Mesothelial cell of epicardium (in vitro differentiated cells): ENCODE measurements around the gene IGF2. TPM values are rescaled to one million over a fixed set of nuclear protein-coding genes. Genes with fewer than 3 reads are reported as not detected.

Experiments used
- DNase-seq, 2 experiments: peaks; one replicate each; pipeline ENCODE4 v3.0.0; 2021; ENCODE audit warnings: low spot score in 2 of 2; ENCODE audit not compliant: unreplicated experiment in 2 of 2
- H3K27ac Mint-ChIP-seq: 2 replicates; pipeline ENCODE4 v1.8.0; 2021; ENCODE audit warnings: mixed read lengths
- H3K27me3 Mint-ChIP-seq: 2 replicates; pipeline ENCODE4 v1.8.0; 2021; ENCODE audit warnings: low read depth, mixed read lengths
- H3K36me3 Mint-ChIP-seq: 2 replicates; pipeline ENCODE4 v1.8.0; 2021; ENCODE audit warnings: mixed read lengths
- H3K4me1 Mint-ChIP-seq: 2 replicates; pipeline ENCODE4 v1.8.0; 2021; ENCODE audit warnings: mixed read lengths
- H3K4me3 Mint-ChIP-seq: 2 replicates; pipeline ENCODE4 v1.8.0; 2021; ENCODE audit warnings: mild to moderate bottlenecking, moderate library complexity, mixed read lengths
- H3K9me3 Mint-ChIP-seq: 2 replicates; pipeline ENCODE4 v1.8.0; 2021; ENCODE audit warnings: mixed read lengths
- total RNA-seq: library from RNA; stranded (reverse); gene quantifications from 3 replicates; pipeline ENCODE4 v1.2.1, GENCODE V29; 2021
- TF ChIP-seq, protein P1 (sequence below): fragments of 200-600 bp; sonication (generic); IDR thresholded peaks from one replicate; pipeline ENCODE4 v1.5.0; 2021; ENCODE audit warnings: antibody characterized with exemption; ENCODE audit not compliant: unreplicated experiment

IGF2 gene
- total RNA-seq, 1 donor from 2014 or later = 3,009 TPM

- Mint-ChIP-seq H3K9me3 (peaks cover 3% of the 10 kb centered on the region), H3K27ac (no peak overlapping the region), H3K4me3 (no peak overlapping the region), H3K36me3 (no peaks in the 10 kb centered on the region), H3K4me1 (peaks cover 17% of the 10 kb centered on the region), H3K27me3 (peaks cover 5% of the 10 kb centered on the region)
- TF ChIP-seq, protein P1, sequence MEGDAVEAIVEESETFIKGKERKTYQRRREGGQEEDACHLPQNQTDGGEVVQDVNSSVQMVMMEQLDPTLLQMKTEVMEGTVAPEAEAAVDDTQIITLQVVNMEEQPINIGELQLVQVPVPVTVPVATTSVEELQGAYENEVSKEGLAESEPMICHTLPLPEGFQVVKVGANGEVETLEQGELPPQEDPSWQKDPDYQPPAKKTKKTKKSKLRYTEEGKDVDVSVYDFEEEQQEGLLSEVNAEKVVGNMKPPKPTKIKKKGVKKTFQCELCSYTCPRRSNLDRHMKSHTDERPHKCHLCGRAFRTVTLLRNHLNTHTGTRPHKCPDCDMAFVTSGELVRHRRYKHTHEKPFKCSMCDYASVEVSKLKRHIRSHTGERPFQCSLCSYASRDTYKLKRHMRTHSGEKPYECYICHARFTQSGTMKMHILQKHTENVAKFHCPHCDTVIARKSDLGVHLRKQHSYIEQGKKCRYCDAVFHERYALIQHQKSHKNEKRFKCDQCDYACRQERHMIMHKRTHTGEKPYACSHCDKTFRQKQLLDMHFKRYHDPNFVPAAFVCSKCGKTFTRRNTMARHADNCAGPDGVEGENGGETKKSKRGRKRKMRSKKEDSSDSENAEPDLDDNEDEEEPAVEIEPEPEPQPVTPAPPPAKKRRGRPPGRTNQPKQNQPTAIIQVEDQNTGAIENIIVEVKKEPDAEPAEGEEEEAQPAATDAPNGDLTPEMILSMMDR = no peak
- DNase-seq = no peak
Observed at GRCh38 chr11:2097998-2098690, 41.0 kb downstream of the IGF2 start.

DNA sequence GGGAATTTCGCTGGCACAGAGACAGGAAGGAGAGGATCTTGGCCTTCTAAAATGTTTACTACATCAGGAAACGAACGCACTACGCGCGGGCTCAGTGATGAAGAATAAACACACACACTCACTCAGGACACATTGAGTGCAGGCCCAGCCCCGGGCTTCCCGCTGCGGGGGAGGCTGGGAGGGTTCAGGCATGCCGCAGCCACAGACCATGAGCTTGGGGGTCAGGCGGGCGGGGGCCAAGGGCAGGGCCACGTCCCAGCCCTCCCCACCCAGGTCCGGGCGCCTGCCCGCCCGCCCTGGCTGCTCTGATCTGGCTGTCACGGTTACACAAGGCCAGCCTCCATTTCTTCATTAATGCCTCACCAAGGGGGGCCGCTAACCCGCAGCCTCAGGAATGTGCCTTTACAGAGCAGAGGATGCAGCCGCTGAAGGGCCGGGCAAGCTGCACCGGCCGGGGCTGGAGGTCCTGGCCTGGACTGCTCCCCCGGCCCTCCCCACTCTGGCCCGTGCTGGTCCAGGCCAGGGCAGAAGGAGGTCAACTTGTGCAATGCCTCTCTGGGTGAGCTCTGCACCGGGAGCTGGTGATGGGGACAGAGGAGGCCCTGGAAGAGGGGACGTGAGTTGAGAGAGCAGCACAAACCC, 41.7 kb downstream of the IGF2 start:
- H3K27me3 Mint-ChIP-seq = peaks cover 4% of the 10 kb centered on the region
- peaks cover 17% of the 10 kb centered on the region for H3K4me1 Mint-ChIP-seq
- H3K36me3 Mint-ChIP-seq = no peaks in the 10 kb centered on the region
- TF ChIP-seq, protein P1 = no peak
- peak overlapping the region; percentile 71 for H3K27ac Mint-ChIP-seq
- DNase-seq = peak in 1 of 2 experiments; percentile 53
- peaks cover 3% of the 10 kb centered on the region for H3K9me3 Mint-ChIP-seq
- no peak overlapping the region for H3K4me3 Mint-ChIP-seq

- Mint-ChIP-seq H3K4me3 (no peak overlapping the region), H3K27ac (peak overlapping the region; percentile 71), H3K36me3 (no peaks in the 10 kb centered on the region), H3K4me1 (peaks cover 17% of the 10 kb centered on the region), H3K27me3 (peaks cover 4% of the 10 kb centered on the region), H3K9me3 (peaks cover 3% of the 10 kb centered on the region)
- TF ChIP-seq, protein P1 = no peak
- peak in 1 of 2 experiments; percentile 30 for DNase-seq
Observed at GRCh38 chr11:2096919-2097301, 42.3 kb downstream of the IGF2 start.

GRCh38 chr11:2096011-2096918, 42.9 kb downstream of the IGF2 start:
- H3K4me1 Mint-ChIP-seq = peaks cover 17% of the 10 kb centered on the region

DNA sequence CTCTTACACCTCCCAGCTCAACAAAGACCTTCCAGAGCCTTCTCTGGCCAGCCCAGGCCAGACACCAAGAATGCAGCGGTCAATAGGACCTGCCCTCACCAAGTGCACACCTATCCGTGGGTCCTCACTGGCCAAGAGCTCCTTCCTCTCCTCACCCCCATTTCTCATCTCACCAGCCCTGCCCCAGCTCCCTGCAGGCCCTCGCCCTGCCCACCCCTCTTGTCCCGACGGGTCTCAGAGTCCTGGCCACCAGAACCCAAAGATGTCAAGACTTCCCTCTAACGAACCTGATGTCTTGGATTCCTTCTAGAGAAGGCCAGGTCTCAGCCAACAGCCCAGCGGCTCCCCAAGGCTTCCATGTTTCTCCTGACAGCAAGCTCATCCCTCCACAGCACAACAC, 43.6 kb downstream of the IGF2 start:
- H3K9me3 Mint-ChIP-seq = peaks cover 3% of the 10 kb centered on the region
- H3K4me1 Mint-ChIP-seq = peaks cover 17% of the 10 kb centered on the region
- no peak for DNase-seq
- TF ChIP-seq, protein P1 = no peak
- H3K4me3 Mint-ChIP-seq = no peak overlapping the region
- H3K27ac Mint-ChIP-seq = no peak overlapping the region
- no peaks in the 10 kb centered on the region for H3K27me3 Mint-ChIP-seq
- H3K36me3 Mint-ChIP-seq = no peaks in the 10 kb centered on the region

More at GRCh38 chr11:2096011-2096918, 42.9 kb downstream of the IGF2 start:
- Mint-ChIP-seq H3K9me3 (peaks cover 3% of the 10 kb centered on the region), H3K36me3 (no peaks in the 10 kb centered on the region), H3K27me3 (peaks cover under 1% of the 10 kb centered on the region), H3K27ac (no peak overlapping the region), H3K4me3 (no peak overlapping the region)
- DNase-seq = peak in 1 of 2 experiments; percentile 14
- TF ChIP-seq, protein P1 = no peak
